ENCODE results near the gene KRT4. TPM values are rescaled to one million over a fixed set of nuclear protein-coding genes. Genes with fewer than 3 reads are reported as not detected.

KRT4 gene
- total RNA-seq, 4 donors from 2014 or later, result 0.51 to 1.1 (median 0.83) TPM; not detected in 1

DNA sequence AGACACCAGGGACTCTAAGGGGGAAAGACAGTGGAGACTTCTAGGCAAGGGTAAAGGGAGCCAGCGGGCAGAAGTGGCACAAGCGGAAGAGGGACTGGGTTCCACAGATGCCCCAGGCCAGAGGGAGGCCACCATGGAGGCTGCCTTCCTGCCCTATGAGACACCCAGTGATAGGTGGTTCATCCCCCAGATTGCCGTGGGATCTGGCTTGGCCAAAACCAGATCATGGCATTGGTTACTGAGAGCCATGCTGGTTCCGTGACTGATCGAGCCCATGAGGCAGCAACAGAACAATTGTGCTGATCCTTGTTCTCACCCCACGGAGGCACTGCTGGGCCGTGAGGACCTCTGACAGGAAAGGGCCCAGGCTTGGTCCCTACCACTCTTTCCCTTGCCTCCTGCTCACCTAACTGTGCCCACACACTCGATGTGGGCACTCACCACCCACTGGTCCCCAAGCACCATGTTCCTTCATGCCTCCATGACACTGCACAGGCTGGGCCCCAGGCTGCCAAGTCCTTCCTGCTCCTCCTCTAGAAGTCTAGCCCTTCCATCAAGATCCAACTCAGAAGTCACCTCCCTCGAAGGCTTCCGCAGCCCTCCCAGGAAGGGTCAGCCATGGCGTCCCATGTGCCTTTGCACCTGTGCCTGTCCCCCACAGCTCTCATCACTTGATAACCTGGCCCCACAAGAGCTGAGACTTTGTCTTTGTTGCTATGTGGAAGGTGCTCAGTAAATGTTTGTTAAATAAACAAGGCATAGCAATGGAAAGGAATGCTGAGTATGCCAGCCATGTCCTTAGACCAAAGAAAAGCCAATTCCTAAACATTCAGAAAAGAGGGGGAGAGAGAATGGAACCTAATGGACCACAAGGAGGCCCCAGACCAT lies 12.9 kb upstream of the KRT4 start:
- H3K4me3 ChIP-seq (ENCODE audit: low read depth, poor library complexity, severe bottlenecking), result no peak overlapping the region
- 94 to 96% methylated on average over 11 of the region's 11 CpGs for WGBS, 2 donors
- TF ChIP-seq, protein P1, sequence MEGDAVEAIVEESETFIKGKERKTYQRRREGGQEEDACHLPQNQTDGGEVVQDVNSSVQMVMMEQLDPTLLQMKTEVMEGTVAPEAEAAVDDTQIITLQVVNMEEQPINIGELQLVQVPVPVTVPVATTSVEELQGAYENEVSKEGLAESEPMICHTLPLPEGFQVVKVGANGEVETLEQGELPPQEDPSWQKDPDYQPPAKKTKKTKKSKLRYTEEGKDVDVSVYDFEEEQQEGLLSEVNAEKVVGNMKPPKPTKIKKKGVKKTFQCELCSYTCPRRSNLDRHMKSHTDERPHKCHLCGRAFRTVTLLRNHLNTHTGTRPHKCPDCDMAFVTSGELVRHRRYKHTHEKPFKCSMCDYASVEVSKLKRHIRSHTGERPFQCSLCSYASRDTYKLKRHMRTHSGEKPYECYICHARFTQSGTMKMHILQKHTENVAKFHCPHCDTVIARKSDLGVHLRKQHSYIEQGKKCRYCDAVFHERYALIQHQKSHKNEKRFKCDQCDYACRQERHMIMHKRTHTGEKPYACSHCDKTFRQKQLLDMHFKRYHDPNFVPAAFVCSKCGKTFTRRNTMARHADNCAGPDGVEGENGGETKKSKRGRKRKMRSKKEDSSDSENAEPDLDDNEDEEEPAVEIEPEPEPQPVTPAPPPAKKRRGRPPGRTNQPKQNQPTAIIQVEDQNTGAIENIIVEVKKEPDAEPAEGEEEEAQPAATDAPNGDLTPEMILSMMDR (IDR thresholded peaks at IDR 0.05), result no peak
- no peak for TF ChIP-seq POLR2A (IDR thresholded peaks at IDR 0.05)
- intact Hi-C loops (cut with DNase I; ENCODE audit: low total_unique reads), result no loop called here
- DNase-seq (ENCODE audit: low spot score in 2 of 2), result no peak

DNA sequence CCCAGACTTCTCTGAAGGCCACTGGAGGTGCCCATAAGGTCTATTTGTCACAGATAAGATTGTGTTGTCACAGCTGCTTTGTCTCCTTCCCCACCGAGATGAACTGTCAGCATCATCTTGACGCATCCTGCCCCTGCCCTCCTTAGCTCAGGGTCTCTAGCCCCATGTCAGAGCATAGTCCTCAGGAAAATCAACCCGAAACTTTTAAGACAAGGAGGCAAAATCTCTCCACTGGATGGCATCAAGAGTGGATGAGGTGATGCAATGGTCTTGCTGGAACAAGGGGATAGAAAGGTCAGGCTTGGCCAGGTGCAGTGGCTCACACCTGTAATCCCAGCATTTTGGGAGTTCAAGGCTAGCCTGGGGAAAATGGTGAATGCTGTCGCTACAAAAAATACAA lies 12.0 kb upstream of the KRT4 start:
- DNase-seq (ENCODE audit: low spot score in 2 of 2), result no peak
- intact Hi-C loops (cut with DNase I; ENCODE audit: low total_unique reads), result no loop called here
- H3K4me3 ChIP-seq (ENCODE audit: low read depth, poor library complexity, severe bottlenecking), result no peak overlapping the region
- TF ChIP-seq POLR2A (IDR thresholded peaks at IDR 0.05), result no peak
- TF ChIP-seq, protein P1 (IDR thresholded peaks at IDR 0.05), result no peak
- WGBS, 2 donors, result 91 to 93% methylated on average over 4 of the region's 4 CpGs

DNA sequence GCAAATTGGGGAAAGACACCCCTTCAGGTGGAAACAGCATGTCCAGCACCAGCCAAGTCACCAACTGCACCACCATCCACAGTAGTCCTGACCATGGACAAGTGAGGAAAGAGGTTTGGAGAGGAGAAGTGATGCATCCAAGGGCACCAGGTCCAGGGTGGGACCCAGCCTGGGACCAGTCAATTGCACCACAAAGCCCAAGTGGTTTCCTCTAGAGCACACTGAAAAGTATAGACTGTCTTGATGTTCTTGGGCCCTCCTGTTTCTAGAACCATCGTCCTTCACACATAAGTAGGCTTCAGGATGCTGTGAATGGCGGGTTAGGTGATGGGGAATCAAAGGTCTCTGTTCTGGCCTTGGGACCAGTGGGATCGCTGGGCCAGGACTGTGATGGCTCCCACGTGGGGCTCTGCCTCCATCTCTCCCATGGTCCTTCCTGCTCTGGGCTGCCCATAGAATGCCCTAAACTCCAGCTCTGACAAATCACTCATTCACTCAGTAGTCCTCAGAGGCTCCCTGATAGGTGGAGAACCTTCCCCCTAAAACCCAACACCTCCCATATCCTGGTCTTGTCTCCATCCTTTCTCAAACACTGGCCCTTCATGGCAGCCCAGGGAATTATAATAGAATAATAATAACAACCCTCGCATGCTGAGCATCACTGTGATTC lies 11.0 kb upstream of the KRT4 start:
- no peak overlapping the region for H3K4me3 ChIP-seq (ENCODE audit: low read depth, poor library complexity, severe bottlenecking)
- intact Hi-C loops (cut with DNase I; ENCODE audit: low total_unique reads), result no loop called here
- no peak for DNase-seq (ENCODE audit: low spot score in 2 of 2)
- 85 to 89% methylated on average over 5 of the region's 5 CpGs for WGBS, 2 donors
- TF ChIP-seq, protein P1 (IDR thresholded peaks at IDR 0.05), result no peak
- no peak for TF ChIP-seq POLR2A (IDR thresholded peaks at IDR 0.05)

DNA sequence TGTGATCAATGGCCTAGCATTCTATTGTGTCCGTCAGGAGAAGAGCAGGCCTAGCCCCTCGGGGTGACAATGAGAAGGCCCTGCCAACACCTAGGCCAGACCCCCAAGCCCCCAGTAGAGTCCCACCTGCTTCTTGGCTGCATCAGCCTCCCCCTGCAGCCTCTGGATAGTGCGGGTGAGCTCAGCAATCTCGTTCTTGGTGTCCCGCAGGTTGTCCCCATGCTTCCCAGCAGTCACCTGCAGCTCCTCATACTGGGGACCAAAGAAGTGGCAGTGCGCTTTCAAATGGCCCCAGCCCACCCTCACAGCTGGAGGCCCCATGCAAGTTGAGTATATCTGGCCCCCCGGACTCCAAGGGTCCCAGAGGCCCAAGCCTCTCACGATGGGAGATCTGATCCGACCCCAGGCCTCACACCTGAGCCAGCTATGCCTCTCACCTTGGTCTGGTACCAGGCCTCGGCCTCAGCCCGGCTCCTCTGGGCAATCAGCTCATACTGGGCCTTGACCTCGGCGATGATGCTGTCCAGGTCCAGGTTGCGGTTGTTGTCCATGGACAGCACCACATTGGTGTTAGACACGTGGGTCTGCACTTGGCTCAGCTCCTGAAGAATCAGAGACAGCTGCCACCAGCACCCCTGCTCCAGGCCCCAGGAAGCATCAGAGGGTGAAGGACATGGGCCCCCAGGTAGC lies 10.0 kb upstream of the KRT4 start:
- TF ChIP-seq POLR2A (IDR thresholded peaks at IDR 0.05), result no peak
- TF ChIP-seq, protein P1 (IDR thresholded peaks at IDR 0.05), result no peak
- no peak for DNase-seq (ENCODE audit: low spot score in 2 of 2)
- WGBS, 2 donors, result 90% methylated on average over 13 to 15 of the region's 15 CpGs

DNA sequence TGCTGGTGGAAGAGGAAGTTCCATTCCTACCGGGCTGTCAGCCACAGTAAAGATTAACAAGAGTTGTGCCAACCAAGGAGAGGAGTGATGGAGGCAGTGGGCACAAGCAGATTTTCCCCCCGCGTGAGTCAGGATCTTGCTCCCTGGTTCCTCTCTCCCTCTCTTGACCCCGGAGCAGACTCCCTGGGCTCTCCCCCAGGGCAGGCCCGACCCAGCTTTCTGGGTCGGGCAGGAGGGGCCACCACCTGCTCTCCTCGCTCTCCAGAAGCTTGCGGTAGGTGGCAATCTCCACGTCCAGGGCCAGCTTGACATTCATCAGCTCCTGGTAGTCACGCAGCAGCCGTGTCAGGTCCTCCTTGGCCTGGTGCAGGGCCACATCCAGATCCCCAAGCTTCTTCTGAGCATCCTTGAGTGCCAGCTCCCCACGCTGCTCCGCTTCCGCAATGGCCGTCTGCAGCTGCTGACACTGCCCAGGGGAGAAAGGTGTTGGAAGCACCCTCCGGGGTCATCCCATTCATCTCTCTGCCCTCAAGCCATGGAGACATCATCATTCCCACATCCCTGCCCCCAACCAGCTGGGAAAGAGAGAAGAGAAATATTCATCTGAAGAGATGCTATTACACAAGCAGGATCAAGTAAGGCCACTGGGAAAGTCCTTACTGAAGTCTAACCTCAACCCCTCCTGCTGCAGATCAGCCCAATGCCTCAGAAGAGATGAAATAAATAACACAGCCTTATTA lies 9.0 kb upstream of the KRT4 start:
- 76 to 79% methylated on average over 16 of the region's 16 CpGs for WGBS, 2 donors
- TF ChIP-seq POLR2A (IDR thresholded peaks at IDR 0.05), result no peak
- TF ChIP-seq, protein P1 (IDR thresholded peaks at IDR 0.05), result no peak
- H3K4me3 ChIP-seq (ENCODE audit: low read depth, poor library complexity, severe bottlenecking), result no peak overlapping the region
- DNase-seq (ENCODE audit: low spot score in 2 of 2), result no peak
- intact Hi-C loops (cut with DNase I; ENCODE audit: low total_unique reads), result no loop called here

More for the DNA sequence above, 10.0 kb upstream of the KRT4 start:
- no peak overlapping the region for H3K4me3 ChIP-seq (ENCODE audit: low read depth, poor library complexity, severe bottlenecking)
- intact Hi-C loops (cut with DNase I; ENCODE audit: low total_unique reads), result no loop called here
